B cell (primary cell): ENCODE measurements around the gene LRP2.

Experiments used
- EZH2 ChIP-seq: IDR thresholded peaks from 2 replicates; pipeline ENCODE4 v1.6.1; 2012; ENCODE audit warnings: borderline replicate concordance, low read depth, mild to moderate bottlenecking, moderate library complexity, low read length; ENCODE audit not compliant: insufficient read depth, poor library complexity, severe bottlenecking
- TF ChIP-seq, protein P1 (sequence below): fragments of 200-600 bp; IDR thresholded peaks from one replicate; pipeline ENCODE4 v1.8.0; 2022; ENCODE audit warnings: antibody characterized with exemption, mild to moderate bottlenecking

- TF ChIP-seq, protein P1, sequence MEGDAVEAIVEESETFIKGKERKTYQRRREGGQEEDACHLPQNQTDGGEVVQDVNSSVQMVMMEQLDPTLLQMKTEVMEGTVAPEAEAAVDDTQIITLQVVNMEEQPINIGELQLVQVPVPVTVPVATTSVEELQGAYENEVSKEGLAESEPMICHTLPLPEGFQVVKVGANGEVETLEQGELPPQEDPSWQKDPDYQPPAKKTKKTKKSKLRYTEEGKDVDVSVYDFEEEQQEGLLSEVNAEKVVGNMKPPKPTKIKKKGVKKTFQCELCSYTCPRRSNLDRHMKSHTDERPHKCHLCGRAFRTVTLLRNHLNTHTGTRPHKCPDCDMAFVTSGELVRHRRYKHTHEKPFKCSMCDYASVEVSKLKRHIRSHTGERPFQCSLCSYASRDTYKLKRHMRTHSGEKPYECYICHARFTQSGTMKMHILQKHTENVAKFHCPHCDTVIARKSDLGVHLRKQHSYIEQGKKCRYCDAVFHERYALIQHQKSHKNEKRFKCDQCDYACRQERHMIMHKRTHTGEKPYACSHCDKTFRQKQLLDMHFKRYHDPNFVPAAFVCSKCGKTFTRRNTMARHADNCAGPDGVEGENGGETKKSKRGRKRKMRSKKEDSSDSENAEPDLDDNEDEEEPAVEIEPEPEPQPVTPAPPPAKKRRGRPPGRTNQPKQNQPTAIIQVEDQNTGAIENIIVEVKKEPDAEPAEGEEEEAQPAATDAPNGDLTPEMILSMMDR: no peak
- no peak for TF ChIP-seq EZH2
Observed at GRCh38 chr2:169366066-169366465, 3.7 kb upstream of the LRP2 start.
